Thoracic aorta (tissue), 2 donors: ENCODE results near the gene ZNF750. TPM values are rescaled to one million over a fixed set of nuclear protein-coding genes. Genes with fewer than 3 reads are reported as not detected.

ENCODE experiments used
- ATAC-seq: fragments of 150-250 bp; one replicate; pipeline ENCODE4 v1.8.0; 2017; ENCODE audit warnings: low read depth; ENCODE audit not compliant: insufficient number of reproducible peaks, low FRiP score
- DNase-seq: peaks from one replicate; pipeline ENCODE4 v3.0.0-alpha.2; 2020; ENCODE audit warnings: low spot score
- H3K27ac ChIP-seq, 2 donors: fragments of 200-600 bp; sonication (generic); 1 replicate in 1 of 2; 2 replicates in 1 of 2; pipeline ENCODE4 v1.5.1; 2016; ENCODE audit warnings: mild to moderate bottlenecking in 2 of 2, moderate library complexity in 2 of 2
- H3K27me3 ChIP-seq: fragments of 200-600 bp; sonication (generic); replicated peaks from 2 replicates; pipeline ENCODE4 v1.6.0; 2016; ENCODE audit warnings: mild to moderate bottlenecking; ENCODE audit not compliant: insufficient read depth
- H3K36me3 ChIP-seq: fragments of 200-600 bp; sonication (generic); one replicate; pipeline ENCODE4 v1.5.1; 2016
- H3K4me1 ChIP-seq, 2 donors: fragments of 200-600 bp; sonication (generic); 1 replicate in 1 of 2; 2 replicates in 1 of 2; pipeline versions ENCODE4 v1.5.1 to v1.6.0; 2016; ENCODE audit warnings: low read depth in 2 of 2, mild to moderate bottlenecking in 1 of 2; ENCODE audit not compliant: control insufficient read depth in 1 of 2
- H3K4me3 ChIP-seq: fragments of 200-600 bp; sonication (generic); 2 replicates; pipeline ENCODE4 v1.5.1; 2016; ENCODE audit warnings: mild to moderate bottlenecking
- H3K9me3 ChIP-seq: fragments of 200-600 bp; sonication (generic); 2 replicates; pipeline ENCODE4 v1.5.1; 2016
- CTCF ChIP-seq: fragments of 200-600 bp; sonication (generic); IDR thresholded peaks from one replicate; pipeline ENCODE4 v1.5.1; 2019; ENCODE audit warnings: antibody characterized with exemption
- total RNA-seq, 2 donors: library from RNA; depleted of rRNA; stranded (reverse); fragments of >200 nt; gene quantifications; one replicate each; pipeline versions ENCODE4 v1.1.0 to v1.2.3, GENCODE V29; 2016

Gene ZNF750
- total RNA-seq, 2 donors from 2014 or later = not detected

- no peak for ATAC-seq
- TF ChIP-seq CTCF = no peak
- H3K9me3 ChIP-seq = no peaks in the 10 kb centered on the region
- peak overlapping the region; percentile 44 for H3K4me3 ChIP-seq
- DNase-seq = no peak
- peak overlapping the region; percentile 67 to 69 for H3K27ac ChIP-seq
- H3K27me3 ChIP-seq = no peaks in the 10 kb centered on the region
- H3K36me3 ChIP-seq = peaks cover 6% of the 10 kb centered on the region
- H3K4me1 ChIP-seq = peaks cover 9 to 15% of the 10 kb centered on the region in 2 donors
Measured at GRCh38 chr17:82876149-82876548, 36.3 kb upstream of the ZNF750 start.

GRCh38 chr17:82875407-82875856 is 35.6 kb upstream of the ZNF750 start:
- ATAC-seq (no peak), DNase-seq (no peak)
- Histone ChIP-seq H3K36me3 (peaks cover 12% of the 10 kb centered on the region), H3K4me1 (peaks cover 9 to 15% of the 10 kb centered on the region in 2 donors), H3K27ac (no peak overlapping the region), H3K9me3 (no peaks in the 10 kb centered on the region), H3K4me3 (no peak overlapping the region), H3K27me3 (no peaks in the 10 kb centered on the region)
- TF ChIP-seq CTCF = no peak

GRCh38 chr17:82874011-82874835 is 34.4 kb upstream of the ZNF750 start:
- DNase-seq = no peak
- H3K4me1 ChIP-seq = peaks cover 9 to 15% of the 10 kb centered on the region in 2 donors
- H3K27me3 ChIP-seq = no peaks in the 10 kb centered on the region
- no peak overlapping the region for H3K4me3 ChIP-seq
- TF ChIP-seq CTCF = no peak
- ATAC-seq = no peak
- H3K36me3 ChIP-seq = peaks cover 15% of the 10 kb centered on the region
- H3K9me3 ChIP-seq = no peaks in the 10 kb centered on the region
- H3K27ac ChIP-seq = no peak overlapping the region

- no peak for TF ChIP-seq CTCF
- ATAC-seq = no peak
- Histone ChIP-seq H3K4me1 (peaks cover 9 to 15% of the 10 kb centered on the region in 2 donors), H3K27me3 (no peaks in the 10 kb centered on the region), H3K4me3 (no peak overlapping the region), H3K27ac (no peak overlapping the region), H3K36me3 (peaks cover 15% of the 10 kb centered on the region), H3K9me3 (no peaks in the 10 kb centered on the region)
- DNase-seq = no peak
Measured at GRCh38 chr17:82873521-82873920, 33.7 kb upstream of the ZNF750 start.

GRCh38 chr17:82872591-82873520 is 33.0 kb upstream of the ZNF750 start:
- no peak overlapping the region for H3K4me3 ChIP-seq
- H3K4me1 ChIP-seq = peaks cover 9 to 15% of the 10 kb centered on the region in 2 donors
- peaks cover 15% of the 10 kb centered on the region for H3K36me3 ChIP-seq
- no peaks in the 10 kb centered on the region for H3K27me3 ChIP-seq
- DNase-seq (no peak), ATAC-seq (no peak)
- H3K9me3 ChIP-seq = no peaks in the 10 kb centered on the region
- TF ChIP-seq CTCF = no peak
- H3K27ac ChIP-seq = no peak overlapping the region
